HL-60 (cell line): ENCODE measurements around the gene GNG3.

Source experiments
- CTCF ChIP-seq: IDR thresholded peaks from one replicate; pipeline ENCODE4 v1.5.1; 2011; ENCODE audit warnings: low read length, control low read depth, inconsistent platforms; ENCODE audit not compliant: insufficient read depth
- GABPA ChIP-seq: IDR thresholded peaks from 2 replicates; pipeline ENCODE4 v1.6.1; 2012; ENCODE audit warnings: low read depth
- POLR2AphosphoS5 ChIP-seq: IDR thresholded peaks from 2 replicates; pipeline ENCODE4 v1.6.1; 2012; ENCODE audit warnings: low read depth
- REST ChIP-seq: IDR thresholded peaks from 2 replicates; pipeline ENCODE4 v1.6.1; 2012; ENCODE audit warnings: low read depth; ENCODE audit not compliant: insufficient replicate concordance

GRCh38 chr11:62694455-62695167 lies 12.9 kb upstream of the GNG3 start:
- TF ChIP-seq CTCF (peak; percentile 78), REST (no peak), GABPA (no peak), POLR2AphosphoS5 (no peak)
